ENCODE measurements around the gene MRPL52.
A peak's percentile ranks its signal among the peaks of the same experiment; 100 is the strongest.
"Not testable (repeated sequence)": the region's sequence is repeated elsewhere in the genome, so short reads cannot be mapped to it uniquely, and the experiment has no call there.

The MRPL52 gene

GRCh38 chr14:22829661-22830442 is at the start of gene MRPL52:
Gene MRPL52, plus strand, starts transcription at chr14:22829887. Its CDS starts 26 bp downstream, at chr14:22829913.
- peak; percentile 88 for DNase-seq

GRCh38 chr14:22780105-22780679 is 49.5 kb upstream of the MRPL52 start:
- DNase-seq, result no peak

- DNase-seq, result no peak
These were observed 48.8 kb upstream of the MRPL52 start for GRCh38 chr14:22780941-22781300.

- DNase-seq, result peak; percentile 8
These were observed 48.2 kb upstream of the MRPL52 start for GRCh38 chr14:22781301-22781991.

DNA sequence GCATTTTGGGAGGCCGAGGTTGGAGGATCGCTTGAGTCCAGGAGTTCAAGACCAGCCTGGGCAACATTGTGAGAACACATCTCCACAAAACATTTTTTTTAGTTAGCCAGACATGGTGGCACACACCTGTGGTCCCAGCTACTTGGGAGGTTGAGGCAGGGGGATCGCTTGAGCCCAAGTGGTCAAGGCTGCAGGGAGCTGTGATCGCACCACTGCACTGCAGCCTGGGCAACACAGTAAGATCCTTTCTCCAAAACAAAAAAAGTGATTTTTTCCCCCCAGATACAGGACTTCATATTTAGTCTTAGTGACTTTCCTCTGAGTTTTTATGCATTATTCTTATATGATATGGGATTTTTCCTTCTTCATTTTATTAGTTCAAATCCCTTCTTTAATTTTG is 43.0 kb upstream of the MRPL52 start:
- DNase-seq, result no peak

DNA sequence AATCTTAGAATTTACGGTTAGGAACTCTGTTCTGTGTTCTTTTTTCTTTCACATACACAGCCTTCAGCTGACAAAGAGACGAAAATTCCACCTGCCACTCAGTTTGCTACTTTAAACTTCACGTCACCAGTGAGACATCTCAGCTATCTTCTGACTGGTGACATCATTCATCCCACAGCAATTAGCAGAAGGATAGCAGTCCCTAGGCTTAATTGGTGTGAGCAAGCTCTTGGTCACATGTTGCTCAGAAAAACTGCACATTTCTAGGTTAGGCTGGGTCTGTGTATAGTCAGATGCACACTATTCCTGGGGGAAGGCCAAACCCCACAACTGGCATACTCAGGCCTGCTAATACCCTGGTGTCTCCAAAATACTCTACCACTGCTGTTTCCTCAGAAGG is 38.4 kb upstream of the MRPL52 start:
- DNase-seq, result peak; percentile 68

DNA sequence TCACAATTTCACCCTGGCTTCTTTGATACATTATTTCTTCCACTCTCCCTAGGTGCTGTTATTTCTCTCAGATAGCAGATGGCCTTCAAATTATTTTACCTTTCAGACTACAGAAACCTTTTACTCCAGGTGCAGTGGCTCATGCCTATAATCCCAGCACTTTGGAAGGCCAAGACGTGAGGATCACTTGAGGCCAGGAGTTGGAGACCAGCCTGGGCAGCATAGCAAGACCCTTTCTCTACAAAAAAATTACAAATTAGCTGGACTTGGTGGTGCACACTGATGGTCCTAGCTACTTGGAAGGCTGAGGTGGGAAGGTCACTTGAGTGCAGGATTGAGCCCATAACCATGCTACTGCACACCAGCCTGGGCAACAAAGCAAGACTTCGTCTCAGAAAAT is 37.5 kb upstream of the MRPL52 start:
- no peak for DNase-seq

- not testable (repeated sequence) for DNase-seq
These were observed 36.1 kb upstream of the MRPL52 start for GRCh38 chr14:22793550-22793949.

DNA sequence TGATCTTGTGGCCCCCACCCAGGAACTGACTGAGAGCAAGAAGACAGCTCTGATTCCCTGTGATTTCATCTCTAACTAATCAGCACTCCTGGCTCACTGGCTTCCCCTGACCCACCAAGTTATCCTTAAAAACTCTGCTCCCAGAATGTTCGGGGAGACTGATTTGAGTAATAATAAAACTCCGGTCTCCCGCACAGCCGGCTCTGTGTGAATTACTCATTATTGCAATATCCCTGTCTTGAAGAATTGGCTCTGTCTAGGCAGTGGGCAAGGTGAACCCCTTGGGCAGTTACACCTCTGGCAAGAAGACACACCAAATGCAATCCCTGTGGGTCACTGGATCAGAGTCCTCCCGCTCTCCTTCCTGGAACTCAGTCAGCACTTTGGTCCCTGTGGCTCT is 35.7 kb upstream of the MRPL52 start:
- DNase-seq, result no peak

DNA sequence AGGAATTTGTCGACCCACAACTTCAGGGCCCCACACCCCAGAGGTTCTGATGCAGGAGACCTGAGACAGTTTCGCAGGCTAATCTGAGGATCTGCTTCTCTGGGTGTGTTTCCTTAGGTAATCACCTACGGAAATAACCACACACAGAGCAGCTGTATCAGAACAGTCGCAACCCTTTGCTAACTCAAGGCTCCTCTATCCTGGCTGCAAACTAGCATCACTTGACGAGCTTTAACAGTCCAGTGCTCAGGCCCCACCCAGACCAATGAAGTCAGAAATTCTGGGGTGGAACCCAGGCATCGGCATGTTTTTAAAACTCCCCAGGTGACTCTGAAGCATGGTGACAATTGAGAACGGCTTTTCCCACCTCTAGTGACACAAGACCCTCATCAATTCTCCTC is 35.1 kb upstream of the MRPL52 start:
- DNase-seq, result no peak

- no peak for DNase-seq
These were observed 33.5 kb upstream of the MRPL52 start for GRCh38 chr14:22796087-22796707.

DNA sequence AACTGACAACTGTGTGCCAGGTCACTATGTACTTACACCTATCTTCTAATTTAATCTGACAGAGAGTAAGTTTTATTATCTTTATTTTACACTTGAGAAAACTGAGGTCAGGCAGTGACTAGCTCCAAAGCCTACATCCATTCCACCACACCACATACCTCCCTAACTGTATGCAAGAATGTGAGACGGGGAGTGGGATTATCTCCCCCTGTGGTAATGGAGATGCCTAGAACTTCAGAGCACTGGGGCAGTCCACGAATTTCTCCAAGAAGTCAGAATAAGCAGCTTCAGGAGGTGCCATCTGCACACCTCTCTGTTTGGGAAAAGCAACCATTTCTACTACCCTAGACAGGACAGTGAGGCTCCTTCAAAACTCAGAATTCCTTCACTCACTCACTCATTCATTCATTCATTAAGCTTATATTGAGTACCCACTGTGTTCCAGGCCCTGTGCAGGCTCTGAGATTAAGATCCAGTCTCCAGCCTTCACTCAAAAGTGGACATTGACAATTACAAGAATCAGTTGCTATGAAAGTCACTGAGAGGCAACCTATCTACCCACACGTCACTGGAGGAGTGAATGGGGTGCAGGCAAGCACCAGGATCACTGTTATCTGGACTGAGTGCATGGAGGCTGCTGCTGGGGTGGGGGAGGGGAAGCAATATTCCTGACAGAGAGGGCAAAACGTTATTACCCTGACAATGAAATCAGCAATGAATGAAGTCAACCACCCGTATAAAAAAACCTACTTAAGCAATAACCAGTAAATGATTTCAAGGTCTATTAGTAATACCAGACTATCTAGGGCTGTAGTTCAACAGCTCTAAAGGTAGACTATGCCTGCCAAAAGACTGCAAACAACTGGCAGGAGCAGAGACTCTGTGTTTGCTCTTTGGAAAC is 32.4 kb upstream of the MRPL52 start:
- DNase-seq, result no peak

- no peak for DNase-seq
These were observed 31.2 kb upstream of the MRPL52 start for GRCh38 chr14:22798528-22798927.

GRCh38 chr14:22800346-22800745 is 29.3 kb upstream of the MRPL52 start:
- DNase-seq, result no peak

DNA sequence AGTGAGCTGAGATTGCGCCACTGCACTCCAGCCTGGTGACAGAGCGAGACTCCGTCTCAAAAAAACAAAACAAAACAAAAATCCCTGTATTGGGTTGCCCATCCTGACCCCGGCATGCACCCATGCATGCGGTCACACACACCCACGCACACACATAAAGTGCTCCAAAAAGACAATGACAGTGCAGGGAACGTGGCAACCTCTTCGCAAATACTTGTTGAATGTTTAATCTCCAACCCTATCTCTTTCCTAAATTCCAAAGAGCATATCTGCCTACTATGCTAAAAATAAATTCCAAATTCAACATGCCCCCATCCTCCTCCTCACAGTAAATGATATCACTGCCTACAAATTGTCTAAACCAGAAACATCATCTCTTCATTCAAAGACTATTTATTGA is 28.0 kb upstream of the MRPL52 start:
- no peak for DNase-seq

- no peak for DNase-seq
These were observed 26.6 kb upstream of the MRPL52 start for GRCh38 chr14:22802860-22803686.

DNA sequence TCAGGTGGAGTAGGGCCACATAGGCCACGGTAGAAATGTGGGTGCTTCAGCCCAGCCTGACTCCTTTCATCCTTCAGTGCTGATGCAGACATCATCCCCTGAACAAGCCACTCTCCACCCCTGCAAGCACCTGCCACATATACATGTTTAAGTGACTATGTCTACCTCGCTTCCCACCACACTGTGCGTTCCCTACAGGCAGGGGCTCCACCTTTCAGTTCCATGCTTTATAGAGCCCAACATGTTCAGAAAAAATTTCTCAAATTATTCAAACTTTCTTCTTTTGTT is 26.1 kb upstream of the MRPL52 start:
- no peak for DNase-seq

DNA sequence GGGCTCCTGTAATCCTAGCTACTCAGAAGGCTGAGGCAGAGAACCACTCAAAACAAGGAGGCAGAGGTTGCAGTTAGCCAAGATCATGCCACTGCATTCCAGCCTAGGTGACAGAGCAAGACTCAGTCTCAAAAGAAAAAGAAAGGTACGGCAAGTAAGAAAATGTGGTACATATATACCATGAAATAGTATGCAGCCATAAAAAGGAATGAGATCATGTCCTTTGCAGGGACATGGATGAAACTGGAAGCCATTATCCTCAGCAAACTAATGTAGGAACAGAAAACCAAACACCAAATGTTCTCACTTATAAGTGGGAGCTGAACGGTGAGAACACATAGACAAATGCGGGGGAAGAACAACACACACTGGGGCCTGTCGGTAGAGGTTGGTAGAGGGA is 24.5 kb upstream of the MRPL52 start:
- DNase-seq, result not testable (repeated sequence)

- DNase-seq, result no peak
These were observed 22.1 kb upstream of the MRPL52 start for GRCh38 chr14:22807432-22808087.

- no peak for DNase-seq
These were observed 21.1 kb upstream of the MRPL52 start for GRCh38 chr14:22808388-22809209.

All from fibroblast of skin of right biceps (primary cell).